PC-3 (cell line): Measurements from ENCODE around the gene ZFHX3. TPM values are rescaled to one million over a fixed set of nuclear protein-coding genes. Genes with fewer than 3 reads are reported as not detected.

Source experiments
- ATAC-seq: fragments of 200-7000 bp; cut with Tn5 transposase; 2 replicates; pipeline ENCODE4 v1.9.1; 2020; ENCODE audit warnings: mild to moderate bottlenecking, moderate library complexity
- BruUV-seq: library from RNA; stranded (reverse); fragments of 400-500 nt; replicated peaks from 2 replicates; lab custom pipeline; 2021; lab: Mats Ljungman, UMichigan
- CTCF ChIA-PET: fragments of 300-600 bp; sonication (Branson Sonifier 250); formaldehyde crosslinking; loops from one replicate; lab custom pipeline; 2022; ENCODE audit warnings: antibody characterized with exemption; lab: Charles Lee
- POLR2A ChIA-PET: fragments of 300-600 bp; sonication (Branson Sonifier 250); formaldehyde crosslinking; loops from one replicate; lab custom pipeline; 2022; ENCODE audit warnings: antibody characterized with exemption; ENCODE audit not compliant: unreplicated experiment; lab: Charles Lee
- DNase-seq: peaks from one replicate; pipeline ENCODE4 v3.0.0-alpha.2; 2015
- H2AFZ ChIP-seq: fragments of 300-600 bp; sonication (generic); 2 replicates; pipeline ENCODE4 v1.6.0; 2016; ENCODE audit warnings: antibody characterized with exemption, low read length
- H3F3A ChIP-seq: fragments of 300-600 bp; sonication (generic); one replicate; pipeline ENCODE4 v1.6.0; 2017; ENCODE audit warnings: antibody characterized with exemption, low read length, control low read depth, mild to moderate bottlenecking; ENCODE audit not compliant: unreplicated experiment
- H3K27ac ChIP-seq: fragments of 300-600 bp; sonication (generic); 2 replicates; pipeline ENCODE4 v1.5.1; 2016; ENCODE audit warnings: mild to moderate bottlenecking, low read length
- H3K27me3 ChIP-seq: fragments of 300-600 bp; sonication (generic); 2 replicates; pipeline ENCODE4 v1.6.1; 2016; ENCODE audit warnings: low read length, mixed read lengths
- H3K36me3 ChIP-seq: fragments of 300-600 bp; sonication (generic); 2 replicates; pipeline ENCODE4 v1.6.1; 2016; ENCODE audit warnings: low read depth, mixed run types, low read length, mixed read lengths
- H3K4me1 ChIP-seq: fragments of 300-600 bp; sonication (generic); 2 replicates; pipeline ENCODE4 v1.5.1; 2016; ENCODE audit warnings: low read length; ENCODE audit not compliant: insufficient read depth
- H3K4me2 ChIP-seq: fragments of 300-600 bp; sonication (generic); 2 replicates; pipeline ENCODE4 v1.6.0; 2016; ENCODE audit warnings: low read length
- H3K4me3 ChIP-seq: fragments of 300-600 bp; sonication (generic); 2 replicates; pipeline ENCODE4 v1.5.1; 2016; ENCODE audit warnings: mild to moderate bottlenecking, low read length, mixed read lengths
- H3K79me2 ChIP-seq: fragments of 300-600 bp; sonication (generic); 2 replicates; pipeline ENCODE4 v1.6.1; 2017; ENCODE audit warnings: low read length, mixed read lengths
- H3K9ac ChIP-seq: fragments of 300-600 bp; sonication (generic); 2 replicates; pipeline ENCODE4 v1.6.0; 2016; ENCODE audit warnings: mild to moderate bottlenecking, low read length
- H3K9me2 ChIP-seq: fragments of 300-600 bp; sonication (generic); replicated peaks from 2 replicates; pipeline ENCODE4 v1.6.1; 2016; ENCODE audit warnings: mixed run types, low read length, mixed read lengths
- H3K9me3 ChIP-seq: fragments of 300-600 bp; sonication (generic); 2 replicates; pipeline ENCODE4 v1.6.1; 2016; ENCODE audit warnings: low read length, mixed read lengths
- H4K20me1 ChIP-seq: fragments of 300-600 bp; sonication (generic); 2 replicates; pipeline ENCODE4 v1.6.1; 2016; ENCODE audit warnings: low read length, mixed read lengths
- CTCF ChIP-seq: fragments of 300-600 bp; sonication (generic); conservative IDR thresholded peaks from 2 replicates; pipeline ENCODE4 v1.5.1; 2017; ENCODE audit warnings: antibody characterized with exemption, low read depth, mild to moderate bottlenecking, low read length
- EZH2 ChIP-seq: fragments of 300-600 bp; sonication (generic); IDR thresholded peaks from one replicate; pipeline ENCODE4 v1.6.1; 2017; ENCODE audit warnings: antibody characterized with exemption, mild to moderate bottlenecking, low read length; ENCODE audit not compliant: unreplicated experiment
- EZH2phosphoT487 ChIP-seq: fragments of 300-600 bp; sonication (generic); IDR thresholded peaks from 2 replicates; pipeline ENCODE4 v1.6.1; 2018; ENCODE audit warnings: mild to moderate bottlenecking, antibody characterized with exemption, low read length, borderline replicate concordance
- intact Hi-C: fragments of 100-400 bp; cut with micrococcal nuclease; formaldehyde crosslinking; loops from 2 replicates; pipeline ENCODE4 v1.9.0; 2023
- total RNA-seq: library from RNA; depleted of rRNA; stranded (reverse); fragments of >200 nt; gene quantifications from 2 replicates; pipeline ENCODE4 v1.2.3, GENCODE V29; 2014

Gene ZFHX3
- total RNA-seq, 1 experiment from 2014 or later: 3.5 TPM

- BruUV-seq: no TSS peak
- H4K20me1 ChIP-seq: no peaks in the 10 kb centered on the region
- no peaks in the 10 kb centered on the region for H3F3A ChIP-seq
- H3K9me3 ChIP-seq: no peaks in the 10 kb centered on the region
- no peaks in the 10 kb centered on the region for H3K4me1 ChIP-seq
- H3K27me3 ChIP-seq: no peaks in the 10 kb centered on the region
- TF ChIP-seq CTCF: no peak
- TF ChIP-seq EZH2: no peak
- no peak for TF ChIP-seq EZH2phosphoT487
- no peak overlapping the region for H3K9ac ChIP-seq
- H3K79me2 ChIP-seq: no peaks in the 10 kb centered on the region
- no peak overlapping the region for H3K4me2 ChIP-seq
- ATAC-seq (no peak), DNase-seq (no peak)
- no peaks in the 10 kb centered on the region for H3K36me3 ChIP-seq
- POLR2A ChIA-PET: no interaction called here
- no peak overlapping the region for H3K4me3 ChIP-seq
- intact Hi-C loops: no loop called here
- H2AFZ ChIP-seq: no peak overlapping the region
- CTCF ChIA-PET: interaction anchor here (0.6 kb wide), 1 partner anchor 656 kb away, joined by 3 read pairs; no protein-coding TSS in a partner anchor
- no peaks in the 10 kb centered on the region for H3K9me2 ChIP-seq
- no peak overlapping the region for H3K27ac ChIP-seq
Observed at GRCh38 chr16:72858665-72859493, 189.0 kb downstream of the ZFHX3 start.

- intact Hi-C loops: no loop called here
- Histone ChIP-seq H4K20me1 (no peaks in the 10 kb centered on the region), H3K9me2 (no peaks in the 10 kb centered on the region), H3K4me3 (no peak overlapping the region), H3K79me2 (no peaks in the 10 kb centered on the region), H3K9me3 (no peaks in the 10 kb centered on the region), H3K4me1 (no peaks in the 10 kb centered on the region), H2AFZ (no peak overlapping the region), H3K36me3 (no peaks in the 10 kb centered on the region), H3F3A (no peaks in the 10 kb centered on the region), H3K27me3 (no peaks in the 10 kb centered on the region), H3K4me2 (no peak overlapping the region), H3K9ac (no peak overlapping the region), H3K27ac (no peak overlapping the region)
- BruUV-seq: no TSS peak
- ChIA-PET CTCF (interaction anchor here (0.6 kb wide), 1 partner anchor 655 kb away, joined by 3 read pairs; no protein-coding TSS in a partner anchor), POLR2A (no interaction called here)
- TF ChIP-seq CTCF (no peak), EZH2 (no peak), EZH2phosphoT487 (no peak)
- ATAC-seq (no peak), DNase-seq (no peak)
Observed at GRCh38 chr16:72857834-72858664, 189.9 kb downstream of the ZFHX3 start.
